Measurements from ENCODE around the gene BORCS6.

GRCh38 chr17:8222380-8222629 is 32.3 kb upstream of the BORCS6 start:
- TF ChIP-seq POLR2AphosphoS5 (IDR thresholded peaks at IDR 0.05; ENCODE audit: low read depth, low read length) (no peak), POLR2A (IDR thresholded peaks at IDR 0.05; ENCODE audit: low read depth, low read length) (no peak; the same call in 1 of the 2 replicates), PAX5 (IDR thresholded peaks at IDR 0.05; ENCODE audit: insufficient read depth, low read length, severe bottlenecking) (no peak), SPI1 (IDR thresholded peaks at IDR 0.05; ENCODE audit: low read depth, low read length) (peak; percentile 64), TAF1 (IDR thresholded peaks at IDR 0.05; ENCODE audit: low read depth, low read length) (no peak)
